Activated naive CD8-positive, alpha-beta T cell treated with anti-CD3 and anti-CD28 coated beads, Interleukin-2, amount 50 U/mL, for 24 hours (primary cell): Measurements from ENCODE around the gene TNFAIP8L3.

Source experiments
- ATAC-seq: fragments of 150-1000 bp; cut with Tn5 transposase; one replicate; pipeline ENCODE4 v1.10.0; 2021
- DNase-seq: peaks from one replicate; pipeline ENCODE4 v3.0.0; 2021
- H3K27ac Mint-ChIP-seq: one replicate; pipeline ENCODE4 v1.8.0; 2021; ENCODE audit warnings: mild to moderate bottlenecking, mixed read lengths
- H3K27me3 Mint-ChIP-seq: one replicate; pipeline ENCODE4 v1.8.0; 2021; ENCODE audit warnings: mixed read lengths
- H3K36me3 Mint-ChIP-seq: one replicate; pipeline ENCODE4 v1.8.0; 2021; ENCODE audit warnings: low read depth, mixed read lengths
- H3K4me1 Mint-ChIP-seq: one replicate; pipeline ENCODE4 v1.8.0; 2021; ENCODE audit warnings: mixed read lengths
- H3K4me3 Mint-ChIP-seq: one replicate; pipeline ENCODE4 v1.8.0; 2021; ENCODE audit warnings: mild to moderate bottlenecking, moderate library complexity, mixed read lengths
- H3K9me3 Mint-ChIP-seq: one replicate; pipeline ENCODE4 v1.8.0; 2021; ENCODE audit warnings: mixed read lengths

The TNFAIP8L3 gene

GRCh38 chr15:51088585-51088984 is 6.1 kb downstream of the TNFAIP8L3 start:
- ATAC-seq: no peak
- no peak for DNase-seq
- H3K4me1 Mint-ChIP-seq: peaks cover 2% of the 10 kb centered on the region
- H3K9me3 Mint-ChIP-seq: no peaks in the 10 kb centered on the region
- H3K27me3 Mint-ChIP-seq: peaks cover 50% of the 10 kb centered on the region
- no peaks in the 10 kb centered on the region for H3K36me3 Mint-ChIP-seq
- no peak overlapping the region for H3K4me3 Mint-ChIP-seq
- no peak overlapping the region for H3K27ac Mint-ChIP-seq

- H3K4me3 Mint-ChIP-seq: no peak overlapping the region
- DNase-seq (no peak), ATAC-seq (no peak)
- no peaks in the 10 kb centered on the region for H3K36me3 Mint-ChIP-seq
- peaks cover 40% of the 10 kb centered on the region for H3K27me3 Mint-ChIP-seq
- H3K27ac Mint-ChIP-seq: no peak overlapping the region
- H3K4me1 Mint-ChIP-seq: no peaks in the 10 kb centered on the region
- no peaks in the 10 kb centered on the region for H3K9me3 Mint-ChIP-seq
Observed at GRCh38 chr15:51087513-51087912, 7.2 kb downstream of the TNFAIP8L3 start.

GRCh38 chr15:51086409-51086808 is 8.3 kb downstream of the TNFAIP8L3 start:
- H3K4me1 Mint-ChIP-seq: no peaks in the 10 kb centered on the region
- no peak overlapping the region for H3K4me3 Mint-ChIP-seq
- H3K36me3 Mint-ChIP-seq: no peaks in the 10 kb centered on the region
- peaks cover 29% of the 10 kb centered on the region for H3K27me3 Mint-ChIP-seq
- no peak for DNase-seq
- H3K27ac Mint-ChIP-seq: no peak overlapping the region
- H3K9me3 Mint-ChIP-seq: no peaks in the 10 kb centered on the region
- no peak for ATAC-seq

- no peaks in the 10 kb centered on the region for H3K9me3 Mint-ChIP-seq
Observed at GRCh38 chr15:51085764-51086163, 8.9 kb downstream of the TNFAIP8L3 start.

GRCh38 chr15:51083641-51084166 is 11.0 kb downstream of the TNFAIP8L3 start:
- H3K4me1 Mint-ChIP-seq: peaks cover 5% of the 10 kb centered on the region
- no peak for DNase-seq
- no peak overlapping the region for H3K27ac Mint-ChIP-seq
- peaks cover 6% of the 10 kb centered on the region for H3K27me3 Mint-ChIP-seq
- H3K36me3 Mint-ChIP-seq: no peaks in the 10 kb centered on the region
- H3K4me3 Mint-ChIP-seq: no peak overlapping the region
- no peak for ATAC-seq
- H3K9me3 Mint-ChIP-seq: no peaks in the 10 kb centered on the region

More at GRCh38 chr15:51085764-51086163, 8.9 kb downstream of the TNFAIP8L3 start:
- DNase-seq (no peak), ATAC-seq (no peak)
- no peak overlapping the region for H3K27ac Mint-ChIP-seq
- H3K4me3 Mint-ChIP-seq: no peak overlapping the region
- no peaks in the 10 kb centered on the region for H3K4me1 Mint-ChIP-seq
- H3K27me3 Mint-ChIP-seq: peaks cover 23% of the 10 kb centered on the region
- H3K36me3 Mint-ChIP-seq: no peaks in the 10 kb centered on the region

- peaks cover 17% of the 10 kb centered on the region for H3K4me1 Mint-ChIP-seq
Observed at GRCh38 chr15:51082246-51082645, 12.5 kb downstream of the TNFAIP8L3 start.

GRCh38 chr15:51080286-51080685 is 14.4 kb downstream of the TNFAIP8L3 start:
- ATAC-seq: no peak
- Mint-ChIP-seq H3K36me3 (no peaks in the 10 kb centered on the region), H3K4me1 (peaks cover 29% of the 10 kb centered on the region), H3K27me3 (peaks cover 8% of the 10 kb centered on the region), H3K4me3 (no peak overlapping the region), H3K27ac (no peak overlapping the region), H3K9me3 (no peaks in the 10 kb centered on the region)
- DNase-seq: no peak

More at GRCh38 chr15:51082246-51082645, 12.5 kb downstream of the TNFAIP8L3 start:
- Mint-ChIP-seq H3K27ac (no peak overlapping the region), H3K4me3 (no peak overlapping the region), H3K9me3 (no peaks in the 10 kb centered on the region), H3K36me3 (no peaks in the 10 kb centered on the region), H3K27me3 (peaks cover 8% of the 10 kb centered on the region)
- DNase-seq (no peak), ATAC-seq (no peak)

- Mint-ChIP-seq H3K9me3 (no peaks in the 10 kb centered on the region), H3K4me3 (no peak overlapping the region), H3K36me3 (no peaks in the 10 kb centered on the region), H3K4me1 (peaks cover 29% of the 10 kb centered on the region), H3K27ac (no peak overlapping the region), H3K27me3 (peaks cover 10% of the 10 kb centered on the region)
- no peak for ATAC-seq
- no peak for DNase-seq
Observed at GRCh38 chr15:51079226-51079625, 15.5 kb downstream of the TNFAIP8L3 start.

- peaks cover 29% of the 10 kb centered on the region for H3K4me1 Mint-ChIP-seq
- H3K27ac Mint-ChIP-seq: peak overlapping the region; percentile 87
- H3K27me3 Mint-ChIP-seq: peaks cover 10% of the 10 kb centered on the region
- peak overlapping the region; percentile 39 for H3K4me3 Mint-ChIP-seq
- no peaks in the 10 kb centered on the region for H3K36me3 Mint-ChIP-seq
- ATAC-seq: peak; percentile 38
- peak; percentile 75 for DNase-seq
- H3K9me3 Mint-ChIP-seq: no peaks in the 10 kb centered on the region
Observed at GRCh38 chr15:51077221-51078153, 17.2 kb downstream of the TNFAIP8L3 start.

- Mint-ChIP-seq H3K27me3 (peaks cover 10% of the 10 kb centered on the region), H3K4me1 (peaks cover 29% of the 10 kb centered on the region), H3K9me3 (no peaks in the 10 kb centered on the region), H3K36me3 (no peaks in the 10 kb centered on the region), H3K4me3 (peak overlapping the region; percentile 39), H3K27ac (peak overlapping the region; percentile 87)
- DNase-seq (peak; percentile 7), ATAC-seq (no peak)
Observed at GRCh38 chr15:51076524-51077220, 18.0 kb downstream of the TNFAIP8L3 start.

- H3K27me3 Mint-ChIP-seq: peaks cover 12% of the 10 kb centered on the region
- H3K9me3 Mint-ChIP-seq: no peaks in the 10 kb centered on the region
- H3K4me3 Mint-ChIP-seq: no peak overlapping the region
- peak; percentile 66 for ATAC-seq
- no peaks in the 10 kb centered on the region for H3K36me3 Mint-ChIP-seq
- peak; percentile 41 for DNase-seq
- H3K27ac Mint-ChIP-seq: peak overlapping the region; percentile 51
- H3K4me1 Mint-ChIP-seq: peaks cover 29% of the 10 kb centered on the region
Observed at GRCh38 chr15:51075826-51076523, 18.7 kb downstream of the TNFAIP8L3 start.

- Mint-ChIP-seq H3K36me3 (no peaks in the 10 kb centered on the region), H3K9me3 (no peaks in the 10 kb centered on the region), H3K27me3 (peaks cover 12% of the 10 kb centered on the region), H3K4me1 (peaks cover 29% of the 10 kb centered on the region), H3K27ac (no peak overlapping the region), H3K4me3 (no peak overlapping the region)
- DNase-seq (no peak), ATAC-seq (no peak)
Observed at GRCh38 chr15:51075364-51075763, 19.3 kb downstream of the TNFAIP8L3 start.

GRCh38 chr15:51074926-51075325 is 19.8 kb downstream of the TNFAIP8L3 start:
- DNase-seq (no peak), ATAC-seq (no peak)
- peaks cover 11% of the 10 kb centered on the region for H3K27me3 Mint-ChIP-seq
- no peak overlapping the region for H3K4me3 Mint-ChIP-seq
- H3K27ac Mint-ChIP-seq: no peak overlapping the region
- no peaks in the 10 kb centered on the region for H3K36me3 Mint-ChIP-seq
- no peaks in the 10 kb centered on the region for H3K9me3 Mint-ChIP-seq
- peaks cover 31% of the 10 kb centered on the region for H3K4me1 Mint-ChIP-seq

GRCh38 chr15:51071578-51071977 is 23.1 kb downstream of the TNFAIP8L3 start:
- Mint-ChIP-seq H3K27ac (no peak overlapping the region), H3K27me3 (peaks cover 5% of the 10 kb centered on the region), H3K4me1 (peaks cover 8% of the 10 kb centered on the region), H3K9me3 (no peaks in the 10 kb centered on the region), H3K4me3 (no peak overlapping the region), H3K36me3 (no peaks in the 10 kb centered on the region)
- DNase-seq (no peak), ATAC-seq (no peak)
